ENCODE results near the gene SYNPO2. TPM values are rescaled to one million over a fixed set of nuclear protein-coding genes. Genes with fewer than 3 reads are reported as not detected.

The SYNPO2 gene
- total RNA-seq, 3 donors from 2014 or later (not counting 1 experiment from before 2014, with no cell fraction given) = 0.18 to 0.85 (median 0.56) TPM

GRCh38 chr4:118918388-118918787 lies 29.7 kb downstream of the SYNPO2 start:
- H3K36me3 Mint-ChIP-seq = no peaks in the 10 kb centered on the region
- no peak for TF ChIP-seq CTCF (IDR thresholded peaks at IDR 0.05)
- no peak overlapping the region for H3K27ac ChIP-seq (ENCODE audit: low read length)
- H3K36me3 ChIP-seq (ENCODE audit: control insufficient read depth, insufficient read depth, low read length) = no peaks in the 10 kb centered on the region
- H3K9me3 ChIP-seq (ENCODE audit: control insufficient read depth, insufficient read depth, low read length) = no peaks in the 10 kb centered on the region
- ATAC-seq (no peak), DNase-seq (no peak)
- H3K4me1 Mint-ChIP-seq = no peaks in the 10 kb centered on the region
- H3K4me3 ChIP-seq (ENCODE audit: low read length) = no peak overlapping the region
- no peaks in the 10 kb centered on the region for H3K9me3 Mint-ChIP-seq
- peaks cover 16 to 18% of the 10 kb centered on the region in 2 donors for H3K27me3 Mint-ChIP-seq (ENCODE audit: low read depth in 2 of 2)
- no peak overlapping the region for H3K4me3 Mint-ChIP-seq
- no peak overlapping the region for H3K27ac Mint-ChIP-seq
- intact Hi-C loops (cut with micrococcal nuclease) = no loop called here
- no peaks in the 10 kb centered on the region for H3K4me1 ChIP-seq (ENCODE audit: control insufficient read depth, insufficient read depth, low read length)
- H3K27me3 ChIP-seq (ENCODE audit: control insufficient read depth, insufficient read depth, low read length) = peaks cover 2% of the 10 kb centered on the region
- 71% methylated on average over 1 of the region's 3 CpGs for WGBS (ENCODE audit: insufficient coverage)

DNA sequence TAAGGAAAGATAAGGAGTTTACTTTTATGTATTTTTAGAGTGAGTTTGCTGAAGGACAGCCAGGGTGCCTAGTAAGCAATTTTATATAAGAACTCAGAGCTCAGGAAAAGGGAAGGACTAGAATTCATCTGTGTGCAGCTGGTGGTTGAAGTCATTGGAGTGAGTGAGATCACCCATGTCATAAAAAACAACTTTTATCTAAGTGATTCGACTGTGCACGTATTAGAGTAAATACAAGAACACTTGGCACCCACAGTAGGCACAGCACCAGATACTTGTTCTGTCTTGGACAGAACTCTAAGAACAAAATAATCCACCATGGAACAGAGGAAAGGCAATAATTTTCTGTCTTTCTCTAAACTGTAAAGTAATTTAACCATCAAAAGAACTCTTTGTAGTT lies 31.6 kb downstream of the SYNPO2 start:
- Mint-ChIP-seq H3K4me3 (no peak overlapping the region), H3K4me1 (no peaks in the 10 kb centered on the region), H3K36me3 (no peaks in the 10 kb centered on the region), H3K27ac (no peak overlapping the region), H3K27me3 (ENCODE audit: low read depth in 2 of 2) (peaks cover 10 to 13% of the 10 kb centered on the region in 2 donors), H3K9me3 (no peaks in the 10 kb centered on the region)
- WGBS (ENCODE audit: insufficient coverage) = 100% methylated on average over 2 of the region's 2 CpGs
- no peak for TF ChIP-seq CTCF (IDR thresholded peaks at IDR 0.05)
- Histone ChIP-seq H3K27me3 (ENCODE audit: control insufficient read depth, insufficient read depth, low read length) (no peaks in the 10 kb centered on the region), H3K27ac (ENCODE audit: low read length) (no peak overlapping the region), H3K4me1 (ENCODE audit: control insufficient read depth, insufficient read depth, low read length) (no peaks in the 10 kb centered on the region), H3K4me3 (ENCODE audit: low read length) (no peak overlapping the region), H3K36me3 (ENCODE audit: control insufficient read depth, insufficient read depth, low read length) (no peaks in the 10 kb centered on the region), H3K9me3 (ENCODE audit: control insufficient read depth, insufficient read depth, low read length) (no peaks in the 10 kb centered on the region)
- intact Hi-C loops (cut with micrococcal nuclease) = no loop called here
- ATAC-seq (no peak), DNase-seq (no peak)

- peaks cover 13 to 18% of the 10 kb centered on the region in 2 donors for H3K27me3 Mint-ChIP-seq (ENCODE audit: low read depth in 2 of 2)
- no peaks in the 10 kb centered on the region for H3K9me3 Mint-ChIP-seq
- no peak overlapping the region for H3K4me3 ChIP-seq (ENCODE audit: low read length)
- no peak for ATAC-seq
- H3K4me1 Mint-ChIP-seq = no peaks in the 10 kb centered on the region
- H3K27me3 ChIP-seq (ENCODE audit: control insufficient read depth, insufficient read depth, low read length) = no peaks in the 10 kb centered on the region
- no peaks in the 10 kb centered on the region for H3K36me3 Mint-ChIP-seq
- no peak for TF ChIP-seq CTCF (IDR thresholded peaks at IDR 0.05)
- no peak overlapping the region for H3K27ac Mint-ChIP-seq
- H3K27ac ChIP-seq (ENCODE audit: low read length) = no peak overlapping the region
- H3K9me3 ChIP-seq (ENCODE audit: control insufficient read depth, insufficient read depth, low read length) = no peaks in the 10 kb centered on the region
- no peak for DNase-seq
- no peak overlapping the region for H3K4me3 Mint-ChIP-seq
- no peaks in the 10 kb centered on the region for H3K4me1 ChIP-seq (ENCODE audit: control insufficient read depth, insufficient read depth, low read length)
- no peaks in the 10 kb centered on the region for H3K36me3 ChIP-seq (ENCODE audit: control insufficient read depth, insufficient read depth, low read length)
- intact Hi-C loops (cut with micrococcal nuclease) = no loop called here
These were observed 33.1 kb downstream of the SYNPO2 start for GRCh38 chr4:118921786-118922185.

DNA sequence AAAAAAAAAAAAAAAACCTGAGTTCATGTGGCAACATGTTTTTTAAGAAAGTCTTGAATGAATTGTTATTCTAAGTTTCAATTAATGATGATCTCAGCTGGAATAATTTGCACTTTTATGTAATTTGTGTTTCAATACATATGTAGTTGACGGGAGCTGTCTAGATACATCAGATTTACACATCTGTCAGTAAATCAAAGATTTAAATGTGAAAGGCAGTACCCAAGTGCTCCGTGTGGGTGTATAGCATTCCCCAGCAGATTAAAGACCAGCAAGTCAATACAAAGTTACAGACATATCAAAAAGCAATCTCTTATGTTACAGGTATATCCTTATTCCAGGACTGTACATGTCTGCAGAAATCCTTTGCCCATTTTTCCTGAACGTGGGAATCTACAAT lies 35.2 kb downstream of the SYNPO2 start:
- ATAC-seq (no peak), DNase-seq (no peak)
- H3K27me3 Mint-ChIP-seq (ENCODE audit: low read depth in 2 of 2) = peaks cover 14 to 30% of the 10 kb centered on the region in 2 donors
- Histone ChIP-seq H3K27ac (ENCODE audit: low read length) (no peak overlapping the region), H3K4me1 (ENCODE audit: control insufficient read depth, insufficient read depth, low read length) (no peaks in the 10 kb centered on the region), H3K4me3 (ENCODE audit: low read length) (no peak overlapping the region), H3K36me3 (ENCODE audit: control insufficient read depth, insufficient read depth, low read length) (no peaks in the 10 kb centered on the region), H3K27me3 (ENCODE audit: control insufficient read depth, insufficient read depth, low read length) (no peaks in the 10 kb centered on the region), H3K9me3 (ENCODE audit: control insufficient read depth, insufficient read depth, low read length) (no peaks in the 10 kb centered on the region)
- no peaks in the 10 kb centered on the region for H3K36me3 Mint-ChIP-seq
- H3K9me3 Mint-ChIP-seq = no peaks in the 10 kb centered on the region
- intact Hi-C loops (cut with micrococcal nuclease) = no loop called here
- no peak overlapping the region for H3K4me3 Mint-ChIP-seq
- no peak overlapping the region for H3K27ac Mint-ChIP-seq
- 50% methylated on average over 2 of the region's 3 CpGs for WGBS (ENCODE audit: insufficient coverage)
- TF ChIP-seq CTCF (IDR thresholded peaks at IDR 0.05) = no peak
- no peaks in the 10 kb centered on the region for H3K4me1 Mint-ChIP-seq

All from natural killer cell (primary cell).